ENCODE data around the gene TSKS.

The TSKS gene

DNA sequence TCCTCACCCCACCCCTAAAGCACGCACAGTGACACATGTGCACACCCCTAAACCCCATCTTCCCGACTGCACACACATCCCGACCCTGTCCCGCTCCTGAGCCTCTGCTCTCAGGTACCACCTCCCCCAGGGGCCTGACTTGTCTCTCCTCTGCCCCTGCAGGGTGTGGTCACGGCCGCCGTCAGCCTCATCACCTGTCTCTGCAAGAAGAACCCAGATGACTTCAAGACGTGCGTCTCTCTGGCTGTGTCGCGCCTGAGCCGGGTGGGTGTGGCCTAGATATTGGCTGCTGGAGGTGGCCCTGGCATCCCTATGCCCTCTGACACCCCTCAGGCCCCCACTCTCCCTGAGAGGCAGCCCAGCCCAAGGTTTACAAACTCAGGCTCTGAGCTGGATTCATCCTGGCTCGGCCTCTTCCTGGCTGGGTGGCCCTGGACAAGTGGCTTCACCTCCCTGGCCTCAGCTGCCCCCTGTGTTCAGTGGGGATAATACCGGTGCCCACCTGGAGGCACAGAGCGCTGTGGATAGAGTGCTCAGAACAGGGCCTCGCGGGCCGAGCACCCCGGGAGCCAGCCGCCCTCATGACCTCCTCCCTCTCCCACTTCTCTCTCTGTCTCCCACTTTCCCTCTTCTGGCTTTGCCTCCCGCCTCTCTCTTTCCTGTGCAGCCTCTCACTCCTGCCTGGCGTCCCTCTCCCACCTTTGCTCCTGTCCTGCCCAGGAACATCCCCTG is 29.9 kb upstream of the TSKS start:
- no peak for FAIRE-seq

DNA sequence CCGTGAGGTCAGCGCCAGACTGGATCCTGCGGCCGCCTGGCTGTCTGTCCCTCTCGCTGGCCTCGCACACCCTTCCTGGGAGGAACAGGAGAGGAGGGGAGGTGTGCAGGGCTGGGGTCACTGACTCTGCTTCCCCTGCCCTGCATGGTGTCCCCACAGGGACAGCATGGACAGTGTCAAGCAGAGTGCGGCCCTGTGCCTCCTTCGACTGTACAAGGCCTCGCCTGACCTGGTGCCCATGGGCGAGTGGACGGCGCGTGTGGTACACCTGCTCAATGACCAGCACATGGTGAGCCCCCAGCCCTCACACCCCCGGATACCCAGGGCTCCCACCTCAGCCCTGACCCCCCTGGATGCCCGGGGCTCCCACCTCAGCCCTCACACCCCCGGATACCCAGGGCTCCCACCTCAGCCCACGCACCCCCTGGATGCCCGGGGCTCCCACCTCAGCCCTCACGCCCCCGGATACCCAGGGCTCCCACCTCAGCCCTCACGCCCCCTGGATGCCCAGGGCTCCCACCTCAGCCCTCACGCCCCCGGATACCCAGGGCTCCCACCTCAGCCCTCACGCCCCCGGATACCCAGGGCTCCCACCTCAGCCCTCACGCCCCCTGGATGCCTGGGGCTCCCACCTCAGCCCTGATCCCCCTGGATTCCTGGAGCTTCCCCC is 28.8 kb upstream of the TSKS start:
- no peak for FAIRE-seq

DNA sequence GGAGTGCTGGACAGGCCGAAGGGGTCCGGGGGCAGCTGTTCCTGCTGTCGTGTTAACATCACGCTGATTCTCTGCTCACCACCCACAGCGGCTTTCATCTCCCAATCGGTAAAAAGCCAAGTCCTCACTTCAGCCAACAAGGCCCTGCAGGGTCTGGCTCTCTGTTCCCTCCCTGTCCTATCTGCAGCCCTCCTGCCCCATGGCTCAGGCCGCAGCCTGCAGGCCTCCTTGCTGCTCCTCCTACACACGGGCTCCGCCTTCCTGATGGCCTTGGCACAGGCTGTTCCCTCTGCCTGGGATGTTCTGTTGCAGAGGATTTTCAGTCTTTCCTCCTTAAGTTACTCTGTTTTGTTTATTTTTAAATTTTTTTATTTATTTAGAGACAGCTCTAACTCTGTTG is 27.8 kb upstream of the TSKS start:
- FAIRE-seq = no peak

GRCh38 chr19:49788857-49789256 is 25.8 kb upstream of the TSKS start:
- FAIRE-seq = no peak

- no peak for FAIRE-seq
Observed at GRCh38 chr19:49787746-49788145, 24.6 kb upstream of the TSKS start.

DNA sequence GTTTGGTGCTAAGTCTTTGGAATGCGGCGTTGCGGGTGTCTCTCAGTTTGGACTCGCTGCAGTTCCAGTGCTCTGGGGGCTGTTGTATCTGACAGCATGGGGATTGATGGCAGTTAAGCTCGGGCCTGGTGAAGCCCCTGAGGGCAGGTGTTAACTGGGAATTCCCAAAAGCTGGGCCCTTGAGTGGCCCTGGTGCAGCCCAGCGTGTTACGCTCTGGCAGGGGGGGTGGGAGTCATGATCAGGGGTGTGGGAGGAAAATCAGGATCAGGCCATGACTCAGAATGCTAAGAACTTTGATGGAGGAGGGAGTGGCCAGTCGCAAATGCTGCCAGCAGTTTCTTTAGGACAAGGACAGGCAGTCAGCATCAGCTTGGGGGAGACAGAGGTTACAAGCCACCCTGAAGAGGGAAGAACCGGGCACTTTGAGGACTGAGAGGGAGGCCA is 23.3 kb upstream of the TSKS start:
- FAIRE-seq = no peak

- FAIRE-seq = no peak
Observed at GRCh38 chr19:49782515-49782914, 19.4 kb upstream of the TSKS start.

GRCh38 chr19:49781394-49781793 is 18.3 kb upstream of the TSKS start:
- no peak for FAIRE-seq

- FAIRE-seq = no peak
Observed at GRCh38 chr19:49780861-49781260, 17.8 kb upstream of the TSKS start.

DNA sequence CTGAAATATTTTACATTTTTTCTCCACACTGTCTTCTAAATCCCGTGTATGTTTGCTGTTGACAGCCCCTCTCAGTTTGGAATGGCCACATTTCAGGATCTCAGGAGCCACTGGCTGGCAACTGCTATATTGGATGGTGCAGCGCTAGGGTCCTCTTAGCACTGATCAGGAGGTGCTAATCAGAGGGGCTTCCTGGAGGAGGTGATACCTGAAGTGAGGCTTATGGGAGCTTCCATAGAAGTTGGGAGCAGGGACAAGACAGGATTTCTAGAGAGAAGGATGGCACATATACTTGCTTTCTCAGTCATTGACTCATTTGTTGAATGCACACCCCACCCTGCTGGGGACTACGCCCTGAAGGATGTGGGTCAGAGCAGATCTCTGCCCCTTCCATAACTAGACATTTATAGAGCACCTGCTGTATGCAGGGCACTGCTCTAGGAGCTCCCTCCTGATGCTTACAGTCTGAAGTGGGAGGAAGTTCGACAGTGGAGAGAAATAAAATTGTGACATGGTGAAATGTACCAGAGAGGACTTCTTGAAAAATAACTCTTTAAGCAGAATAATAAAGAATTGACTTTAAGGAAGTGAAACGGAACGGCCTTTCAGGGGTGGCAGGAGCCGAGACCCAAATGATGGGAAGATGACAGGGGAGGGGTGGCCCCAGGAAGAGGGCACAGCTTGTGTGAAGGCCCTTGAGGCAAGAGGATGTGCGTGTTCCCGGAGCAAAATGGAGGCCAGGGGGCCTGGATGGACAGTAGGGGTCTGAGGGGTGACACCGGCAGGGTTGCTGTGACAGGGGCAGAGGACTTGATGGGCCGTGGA is 16.8 kb upstream of the TSKS start:
- FAIRE-seq = no peak

GRCh38 chr19:49776371-49776764 is 13.3 kb upstream of the TSKS start:
- FAIRE-seq = no peak

- FAIRE-seq = no peak
Observed at GRCh38 chr19:49775742-49776370, 12.8 kb upstream of the TSKS start.

- no peak for FAIRE-seq
Observed at GRCh38 chr19:49774969-49775368, 11.9 kb upstream of the TSKS start.

DNA sequence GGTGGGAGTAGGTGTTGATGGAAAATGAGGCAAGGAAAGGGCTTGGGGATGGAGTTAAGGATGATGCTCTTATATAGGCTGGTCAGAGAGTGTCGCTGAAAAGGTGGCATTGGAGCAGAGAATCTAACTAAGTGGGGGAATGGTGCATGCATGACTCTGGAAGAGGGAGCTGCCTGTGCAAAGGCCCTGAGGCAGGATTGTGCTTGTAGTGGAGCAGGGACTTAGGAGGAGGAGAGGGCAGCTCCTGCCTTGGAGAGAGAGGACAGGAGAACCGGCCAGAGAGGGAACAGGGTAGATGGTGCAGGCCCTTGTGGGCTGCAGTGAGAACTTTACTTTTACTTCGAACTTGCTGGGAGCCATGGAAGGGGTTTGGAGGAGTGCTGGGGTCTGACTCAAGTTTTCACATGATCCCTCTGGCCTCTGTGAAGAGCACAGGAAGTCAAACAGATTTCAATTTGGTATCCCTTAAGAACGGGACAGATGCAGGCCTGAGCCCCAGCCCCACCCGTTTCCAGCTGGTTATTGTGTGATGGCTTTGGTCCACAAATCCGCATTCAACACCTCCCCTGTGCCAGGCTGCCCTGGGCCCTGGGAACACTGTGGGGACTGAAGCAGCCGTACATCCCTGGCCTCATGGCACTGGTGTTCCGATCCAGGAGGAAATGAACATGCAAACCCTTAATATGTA is 10.7 kb upstream of the TSKS start:
- no peak for FAIRE-seq

GRCh38 chr19:49772850-49773432 is 9.8 kb upstream of the TSKS start:
- FAIRE-seq = no peak

GRCh38 chr19:49771674-49772139 is 8.6 kb upstream of the TSKS start:
- FAIRE-seq = no peak

GRCh38 chr19:49770529-49770928 is 7.4 kb upstream of the TSKS start:
- FAIRE-seq = no peak

DNA sequence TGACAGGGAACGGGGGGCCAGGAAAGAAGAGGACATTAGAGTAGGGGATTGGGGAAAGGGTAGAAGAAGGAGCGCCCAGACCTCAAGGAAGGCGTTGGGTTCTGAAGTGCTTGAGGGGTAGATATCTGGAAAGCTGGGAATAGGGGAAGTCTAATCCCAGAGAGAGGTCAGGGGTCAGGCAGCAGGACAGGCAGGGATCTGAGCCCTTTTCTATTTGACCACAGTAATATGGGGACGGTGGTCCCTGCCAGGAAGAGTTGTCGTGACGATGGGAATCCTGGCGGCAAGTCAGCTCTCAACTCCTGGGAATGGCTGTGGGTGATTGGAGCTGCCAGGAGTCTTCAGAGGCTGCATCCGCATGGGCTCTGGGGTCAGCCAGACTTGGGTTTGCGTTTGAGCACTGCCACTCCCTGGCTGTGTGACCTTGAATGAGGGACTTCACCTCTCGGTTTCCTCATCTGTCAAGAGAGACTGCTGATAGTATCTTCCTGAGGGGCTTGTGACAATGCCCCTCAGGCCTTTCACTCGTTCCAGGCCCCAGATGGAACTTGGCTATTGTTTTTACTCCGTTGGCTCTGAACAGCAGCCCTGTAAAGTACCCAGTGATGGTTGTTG is 5.0 kb upstream of the TSKS start:
- no peak for FAIRE-seq

DNA sequence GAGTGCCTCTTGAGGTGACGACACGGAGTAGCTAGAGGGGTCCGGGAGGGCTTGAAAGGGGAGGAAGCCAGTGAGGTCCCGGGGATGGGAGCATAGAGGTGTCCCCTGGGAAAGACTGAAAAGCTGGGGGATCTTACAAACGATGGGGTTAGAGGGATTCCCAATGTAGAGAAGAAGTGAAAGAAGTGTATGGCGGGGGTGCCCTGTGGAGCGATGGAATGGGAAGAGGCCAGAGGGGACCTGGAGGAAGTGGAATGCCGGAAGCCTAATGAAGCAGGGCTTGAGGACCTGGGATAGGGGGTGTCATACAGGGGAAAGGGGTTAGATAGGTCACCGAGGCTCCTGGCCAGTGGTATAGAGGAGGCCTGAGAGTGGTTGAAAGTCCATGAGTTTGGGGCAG is 4.3 kb upstream of the TSKS start:
- FAIRE-seq = no peak

- no peak for FAIRE-seq
Observed at GRCh38 chr19:49766930-49767299, 3.8 kb upstream of the TSKS start, which contains the start of gene AP2A1. Gene AP2A1 (plus strand): TSS chr19:49767001. CDS start chr19:49767134, 133 bp downstream.
